Activated T-cell treated with anti-CD3 and anti-CD28 coated beads for 1 hour (primary cell): ENCODE data around the gene NFASC.

Source experiments
- DNase-seq: peaks from one replicate; pipeline ENCODE4 v3.0.0-alpha.2; 2020; ENCODE audit warnings: low read depth

NFASC gene

GRCh38 chr1:204889681-204890383 is 19.2 kb downstream of the NFASC start:
- no peak for DNase-seq

DNA sequence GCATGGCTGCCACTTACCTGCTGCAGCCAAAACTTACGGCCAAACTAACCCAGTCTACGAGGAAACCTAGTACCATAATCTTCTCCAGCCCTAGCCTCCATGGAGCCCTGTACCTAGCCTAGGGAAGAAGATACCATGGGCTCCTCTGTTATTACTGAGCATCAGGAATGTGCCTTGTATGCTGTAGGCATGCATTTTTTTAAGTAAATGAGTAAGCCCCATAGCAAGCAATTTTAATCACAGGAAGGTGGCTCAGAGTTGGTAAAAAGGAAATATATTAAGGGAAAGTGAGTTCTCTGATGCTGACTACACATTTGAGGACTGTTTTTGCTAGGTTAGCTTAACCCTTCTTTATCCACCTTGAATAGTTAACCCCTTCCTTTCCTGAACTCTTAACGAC is 21.2 kb downstream of the NFASC start:
- no peak for DNase-seq

DNA sequence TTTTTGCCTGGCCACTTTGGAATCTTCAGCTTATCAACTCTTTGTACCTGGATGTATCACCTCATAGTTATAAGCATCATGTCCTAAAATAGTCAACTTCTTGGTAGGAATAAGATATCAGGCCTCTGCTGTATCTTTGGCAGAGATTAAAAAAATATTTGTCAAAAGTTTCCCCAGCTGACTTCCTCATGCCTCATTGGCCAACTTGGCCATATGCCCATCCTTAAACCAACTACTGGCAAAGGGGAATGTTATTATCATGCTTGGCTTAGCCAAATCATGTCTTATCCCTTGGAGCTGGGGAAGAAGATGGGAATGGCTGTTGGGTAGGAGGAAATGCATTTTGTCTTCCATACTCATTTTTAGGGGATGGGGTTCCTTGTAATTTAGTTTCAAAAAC is 23.4 kb downstream of the NFASC start:
- no peak for DNase-seq

DNA sequence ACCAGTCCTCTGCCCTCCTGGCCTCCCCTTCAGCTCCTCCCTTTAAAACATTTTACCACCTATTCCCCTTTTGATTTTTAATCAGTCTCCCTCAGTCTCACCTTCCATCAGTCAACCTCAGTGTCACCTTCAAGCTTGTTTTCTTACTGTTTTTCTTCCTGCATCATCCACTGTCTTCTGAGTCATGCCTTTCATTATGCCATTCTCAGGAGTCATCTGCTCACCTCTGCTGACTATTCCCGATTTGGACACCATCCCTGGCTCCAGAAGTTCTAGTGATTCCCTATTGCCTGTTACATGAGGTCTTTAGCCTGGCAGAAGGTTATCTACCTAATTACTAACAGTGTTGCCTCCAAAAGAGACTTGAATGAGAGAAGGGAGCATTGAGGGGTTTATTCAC is 23.9 kb downstream of the NFASC start:
- DNase-seq, result no peak

GRCh38 chr1:204896023-204896422 is 25.4 kb downstream of the NFASC start:
- no peak for DNase-seq

DNA sequence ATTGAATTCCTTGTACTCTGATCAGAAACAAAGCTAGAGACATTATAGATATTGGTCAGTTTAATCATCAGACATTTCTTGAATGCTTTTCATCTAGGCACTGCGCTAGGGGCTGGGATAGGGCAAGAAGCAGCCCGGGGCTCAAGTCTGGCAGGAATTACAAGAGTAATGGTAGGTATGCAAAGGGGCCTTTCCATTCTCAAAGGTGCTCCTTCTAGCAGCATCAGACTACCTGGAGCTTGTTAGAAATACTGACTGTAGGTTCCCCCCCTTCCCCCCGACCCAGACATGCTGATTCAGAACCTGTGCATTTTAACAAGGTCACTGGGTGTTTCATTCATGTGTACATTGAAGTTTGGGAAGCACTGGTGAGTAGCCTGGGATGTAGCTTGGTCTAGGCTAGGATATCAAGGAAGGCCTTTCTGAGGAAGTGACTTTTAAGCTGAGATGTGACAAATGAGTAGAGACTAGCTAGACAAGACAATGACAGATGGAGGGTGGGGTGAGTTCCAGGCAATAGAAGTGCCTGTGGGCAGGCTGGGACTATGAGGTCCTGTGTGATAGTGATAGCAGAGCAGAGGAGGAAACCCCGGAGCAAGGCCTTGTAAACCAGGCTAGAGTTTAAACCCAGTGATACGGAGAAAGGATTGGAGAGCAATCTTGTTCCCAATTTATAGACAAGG is 26.3 kb downstream of the NFASC start:
- no peak for DNase-seq

- DNase-seq, result no peak
Measured at GRCh38 chr1:204900721-204901120, 30.1 kb downstream of the NFASC start.

DNA sequence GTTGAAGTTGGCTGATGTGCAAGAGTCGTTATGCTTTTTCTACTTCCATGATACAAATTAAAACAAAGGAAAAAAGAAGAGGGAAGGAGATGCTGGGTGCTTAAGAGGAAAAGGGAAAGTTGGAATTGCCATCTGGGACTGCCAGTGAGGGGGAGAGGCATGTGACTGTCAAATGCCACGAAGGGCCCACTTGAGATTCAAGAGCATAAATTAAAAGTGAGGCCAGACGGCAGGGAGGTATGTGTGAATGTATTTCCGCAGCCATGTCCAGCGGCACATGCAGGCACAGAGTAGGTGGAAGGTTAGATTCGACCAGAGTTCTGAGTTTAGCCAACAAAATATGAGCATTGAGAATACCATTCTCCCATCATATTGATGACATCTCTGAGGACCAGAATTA is 32.0 kb downstream of the NFASC start:
- no peak for DNase-seq

- no peak for DNase-seq
Measured at GRCh38 chr1:204904228-204904810, 33.7 kb downstream of the NFASC start.

DNA sequence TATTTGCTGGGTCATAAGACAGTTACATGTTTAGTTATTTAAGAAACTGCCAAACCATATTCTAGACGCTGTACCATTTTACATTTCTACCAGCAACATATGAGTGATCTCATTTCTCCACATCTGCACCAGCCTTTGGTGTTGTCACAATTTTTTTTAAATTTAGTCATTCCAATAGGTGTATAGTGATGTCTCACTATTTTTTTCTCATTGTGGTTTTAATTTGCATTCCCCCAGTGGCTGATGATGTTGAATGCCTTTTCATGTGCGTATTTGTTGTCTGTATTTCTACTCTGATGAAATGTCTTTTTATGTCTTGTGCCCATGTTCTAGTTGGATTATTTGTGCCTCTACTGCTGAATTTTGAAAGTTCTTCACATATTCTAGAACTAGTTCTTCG is 38.4 kb downstream of the NFASC start:
- no peak for DNase-seq

DNA sequence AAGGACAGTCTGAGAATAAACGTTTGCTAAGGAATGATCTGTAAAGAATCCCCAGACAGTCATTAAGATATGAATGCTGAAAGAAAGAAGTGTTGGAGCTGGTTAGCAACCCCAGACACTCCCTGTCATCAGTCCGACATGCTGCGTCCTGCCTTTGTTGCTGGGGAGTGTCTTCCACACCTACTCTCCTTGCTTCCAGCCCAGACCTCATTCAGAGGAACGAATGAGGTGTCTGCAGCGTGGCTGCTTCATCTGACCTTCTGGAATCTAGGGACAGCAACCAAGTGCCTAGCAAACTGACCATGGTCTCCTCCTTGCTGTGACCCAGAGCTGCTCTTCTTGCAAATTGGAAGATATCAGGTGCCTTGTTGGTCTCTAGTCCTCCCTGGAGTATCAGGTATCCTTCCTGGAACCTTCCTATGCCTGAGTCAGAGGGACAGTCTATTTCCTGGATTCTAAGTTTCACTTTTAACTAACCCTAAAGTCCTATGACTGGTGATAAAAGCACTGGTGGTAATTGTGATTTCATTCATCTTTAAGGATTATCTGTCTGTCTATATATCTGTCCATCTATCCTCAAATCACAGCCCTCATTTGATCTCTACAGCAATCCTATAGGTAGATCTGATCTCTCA is 45.3 kb downstream of the NFASC start:
- no peak for DNase-seq

GRCh38 chr1:204917802-204918201 is 47.1 kb downstream of the NFASC start:
- DNase-seq, result no peak

GRCh38 chr1:204920511-204920910 is 49.8 kb downstream of the NFASC start:
- no peak for DNase-seq

DNA sequence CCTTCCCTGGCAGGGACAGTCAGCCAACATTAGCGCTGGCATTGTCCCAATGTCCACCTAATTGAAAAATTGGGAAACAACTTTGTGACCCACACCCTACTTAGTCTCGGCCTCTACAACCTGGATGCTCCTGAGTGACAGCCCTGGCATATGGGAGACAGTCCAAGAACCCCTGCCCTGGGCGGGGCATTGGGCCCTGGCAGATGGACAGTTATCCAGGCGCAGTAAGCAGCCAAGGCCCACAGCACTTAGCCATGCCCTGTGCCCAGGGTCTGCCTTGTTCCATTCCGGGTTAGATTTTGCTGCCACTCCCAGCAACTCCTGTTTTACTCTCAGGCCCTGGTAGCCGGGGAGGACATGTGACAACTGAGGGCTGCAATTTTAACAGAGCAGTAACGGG is 50.3 kb downstream of the NFASC start:
- DNase-seq, result no peak

DNA sequence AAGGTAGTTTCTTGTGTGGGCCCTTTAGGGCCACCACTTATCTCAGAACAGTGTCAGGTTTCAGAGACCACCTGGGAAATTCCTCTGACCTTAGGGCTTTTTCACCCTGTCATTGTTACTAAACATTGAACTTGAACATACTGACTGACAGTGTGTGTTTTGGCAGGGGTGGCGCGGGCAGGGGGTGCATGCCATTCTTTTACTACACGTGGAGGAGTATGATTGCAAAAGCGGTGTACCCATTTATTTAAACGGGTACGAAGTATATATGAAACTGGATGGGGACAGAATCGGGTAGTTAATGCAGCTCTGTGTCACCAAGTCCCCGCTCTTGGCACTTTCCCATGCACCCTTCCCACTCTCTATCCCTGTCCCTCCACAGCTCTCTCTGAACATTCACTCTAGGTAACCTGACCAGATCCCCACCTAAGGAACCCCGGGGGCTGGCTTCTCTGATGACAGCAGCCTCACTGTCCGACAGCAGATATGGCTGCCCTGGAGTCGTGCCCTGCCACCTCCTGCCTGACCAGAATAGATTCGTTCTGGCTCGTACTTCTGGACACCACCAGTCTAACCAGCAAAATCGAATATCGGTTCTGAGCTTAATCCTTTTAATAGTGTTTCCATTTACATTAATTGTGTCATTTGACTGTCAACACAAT is 51.3 kb downstream of the NFASC start:
- DNase-seq, result no peak

- DNase-seq, result no peak
Measured at GRCh38 chr1:204923201-204923600, 52.5 kb downstream of the NFASC start.

DNA sequence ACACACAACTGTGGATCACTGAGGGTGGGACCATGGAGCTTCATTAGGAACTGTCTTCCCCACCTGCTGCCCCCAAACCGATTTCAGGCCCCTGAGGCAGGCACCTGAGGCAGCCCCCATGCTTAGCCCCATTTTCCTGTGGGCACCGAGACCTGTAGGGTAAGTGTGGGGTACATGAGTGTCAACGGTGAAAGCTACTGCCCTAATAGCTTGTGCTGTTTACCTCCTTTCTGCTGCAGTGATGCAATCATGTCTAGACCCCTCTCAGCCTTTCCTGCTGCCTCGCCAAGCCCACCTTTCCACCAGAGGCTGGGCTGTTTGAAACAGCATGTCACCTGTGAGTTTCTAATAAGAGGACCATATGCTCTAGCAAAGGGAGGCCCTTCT is 53.0 kb downstream of the NFASC start:
- DNase-seq, result no peak

GRCh38 chr1:204924013-204924759 is 53.5 kb downstream of the NFASC start:
- no peak for DNase-seq

DNA sequence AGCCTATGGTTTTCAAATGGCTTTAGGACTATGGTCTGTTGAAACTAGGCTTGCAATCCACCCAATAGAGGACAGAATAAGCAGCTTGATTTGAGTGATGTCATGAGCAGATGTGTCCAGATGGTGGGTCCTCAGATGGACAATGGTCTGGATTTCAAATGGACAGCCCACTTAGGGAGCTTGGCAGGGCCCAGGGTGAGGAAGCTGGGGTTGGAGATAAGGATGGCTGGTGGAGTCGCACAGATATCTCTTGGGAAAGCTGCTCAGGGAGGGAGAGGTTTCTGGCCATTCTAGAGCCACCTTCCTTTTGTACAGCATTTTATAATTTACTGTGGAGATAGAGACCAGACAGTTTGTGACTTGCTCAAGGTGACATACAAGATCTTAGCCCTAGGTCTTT is 55.0 kb downstream of the NFASC start:
- no peak for DNase-seq

DNA sequence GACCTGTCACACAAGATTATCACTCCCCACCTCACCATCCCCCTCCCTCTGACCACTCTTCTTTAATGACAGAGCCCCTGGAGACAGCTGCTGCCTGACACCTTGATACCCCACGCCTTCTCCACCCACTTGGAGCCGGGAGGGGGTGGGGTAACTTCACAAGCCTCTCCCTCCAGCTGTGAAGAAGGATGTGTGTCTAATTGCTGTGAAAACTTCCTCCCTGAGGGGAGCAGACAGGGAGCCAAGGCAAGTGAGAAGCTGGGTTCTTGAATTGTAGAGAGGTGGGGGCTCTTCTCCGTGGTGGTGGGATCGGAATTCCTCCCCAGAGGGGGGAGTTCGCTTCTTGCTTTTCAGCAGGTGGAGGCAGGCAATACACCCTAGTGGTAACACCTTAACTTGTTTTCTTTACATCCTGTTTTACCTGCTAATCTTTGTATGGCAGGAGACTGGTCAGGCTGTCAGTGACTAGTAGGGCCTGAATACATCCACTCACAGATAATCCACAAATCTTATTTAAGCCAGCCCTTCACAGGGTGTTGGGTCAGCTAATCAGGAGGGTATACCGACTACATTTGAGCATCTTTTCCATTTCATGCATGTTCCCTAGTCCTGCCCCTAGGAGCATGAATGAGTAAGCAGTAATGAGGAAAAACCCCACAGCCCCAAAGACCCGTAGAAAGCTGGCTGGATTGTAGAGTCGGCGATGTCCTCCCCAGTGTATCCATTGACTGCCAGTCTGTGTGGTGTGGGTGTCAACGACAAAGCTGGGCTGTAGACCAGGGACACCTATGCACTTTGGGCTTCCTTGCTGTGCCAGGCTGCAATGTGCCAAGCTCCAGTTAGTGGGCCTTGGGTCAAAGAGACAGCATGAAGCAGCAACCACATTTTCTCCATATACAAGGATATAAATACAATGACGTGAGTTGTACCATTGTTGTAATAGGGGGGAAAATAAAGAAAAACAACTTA is 57.3 kb downstream of the NFASC start:
- no peak for DNase-seq
